Neural cell (in vitro differentiated cells): ENCODE data around the gene SNAP29. TPM values are rescaled to one million over a fixed set of nuclear protein-coding genes. Genes with fewer than 3 reads are reported as not detected.

ENCODE experiments used
- H2AFZ ChIP-seq: fragments of 200-600, 300-800 bp; sonication (generic), shearing (Covaris generic); 2 replicates; pipeline ENCODE4 v1.6.0; 2014; ENCODE audit warnings: low read depth, mild to moderate bottlenecking, antibody characterized with exemption, low read length, moderate library complexity
- H3F3A ChIP-seq: fragments of 200-600 bp; shearing (Covaris generic); 2 replicates; pipeline ENCODE4 v1.6.1; 2016; ENCODE audit warnings: mild to moderate bottlenecking, moderate library complexity, mixed read lengths, antibody characterized with exemption, low read length; ENCODE audit not compliant: insufficient read depth, poor library complexity, severe bottlenecking
- H3K27ac ChIP-seq: fragments of 200-600, 300-800 bp; sonication (generic), shearing (Covaris generic); 2 replicates; pipeline ENCODE4 v1.5.1; 2014; ENCODE audit warnings: mild to moderate bottlenecking, low read length, moderate library complexity
- H3K27me3 ChIP-seq: fragments of 300-800, 200-600 bp; sonication (generic), shearing (Covaris generic); 2 replicates; pipeline ENCODE4 v1.6.0; 2014; ENCODE audit warnings: mild to moderate bottlenecking, low read depth, low read length, moderate library complexity; ENCODE audit not compliant: insufficient read depth
- H3K36me3 ChIP-seq: fragments of 300-800, 200-600 bp; sonication (generic), shearing (Covaris generic); 2 replicates; pipeline ENCODE4 v1.5.1; 2014; ENCODE audit warnings: mild to moderate bottlenecking, antibody characterized with exemption, low read length, moderate library complexity; ENCODE audit not compliant: insufficient read depth
- H3K4me2 ChIP-seq: fragments of 300-800, 200-600 bp; sonication (generic), shearing (Covaris generic); 2 replicates; pipeline ENCODE4 v1.6.0; 2014; ENCODE audit warnings: mild to moderate bottlenecking, low read length
- H3K4me3 ChIP-seq: fragments of 300-800, 200-600 bp; sonication (generic), shearing (Covaris generic); 2 replicates; pipeline ENCODE4 v1.5.1; 2014; ENCODE audit warnings: mild to moderate bottlenecking, low read length, moderate library complexity
- H3K79me2 ChIP-seq: fragments of 200-600 bp; shearing (Covaris generic); replicated peaks from 2 replicates; pipeline ENCODE4 v1.6.0; 2014; ENCODE audit warnings: mild to moderate bottlenecking, low read length, moderate library complexity; ENCODE audit not compliant: insufficient read depth
- H3K9ac ChIP-seq: fragments of 300-800, 200-600 bp; sonication (generic), shearing (Covaris generic); 2 replicates; pipeline ENCODE4 v1.6.1; 2016; ENCODE audit warnings: mild to moderate bottlenecking, low read length, mixed read lengths
- H3K9me2 ChIP-seq: fragments of 200-600 bp; shearing (Covaris generic); 2 replicates; pipeline ENCODE4 v1.6.1; 2016; ENCODE audit warnings: mild to moderate bottlenecking, low read length, mixed read lengths; ENCODE audit not compliant: insufficient read depth
- H3K9me3 ChIP-seq: fragments of 200-600, 300-800 bp; sonication (generic), shearing (Covaris generic); 2 replicates; pipeline ENCODE4 v1.6.1; 2016; ENCODE audit warnings: mild to moderate bottlenecking, mixed run types, low read length, moderate library complexity, mixed read lengths
- H4K20me1 ChIP-seq: fragments of 200-600 bp; shearing (Covaris generic); 2 replicates; pipeline ENCODE4 v1.6.1; 2016; ENCODE audit warnings: mild to moderate bottlenecking, mixed run types; ENCODE audit not compliant: insufficient read depth
- EP300 ChIP-seq: fragments of 450-650 bp; conservative IDR thresholded peaks from 2 replicates; pipeline ENCODE4 v1.6.1; 2014; ENCODE audit warnings: antibody characterized with exemption, mild to moderate bottlenecking, moderate library complexity; ENCODE audit not compliant: poor library complexity, severe bottlenecking
- EZH2 ChIP-seq: fragments of 200-600, 300-800 bp; shearing (Covaris generic), sonication (generic); IDR thresholded peaks from 2 replicates; pipeline ENCODE4 v1.6.1; 2014; ENCODE audit warnings: antibody characterized with exemption, low read length, borderline replicate concordance, mild to moderate bottlenecking; ENCODE audit not compliant: insufficient read depth, poor library complexity, severe bottlenecking
- MXI1 ChIP-seq: fragments of 450-650 bp; conservative IDR thresholded peaks from 2 replicates; pipeline ENCODE4 v1.6.1; 2014; ENCODE audit warnings: antibody characterized with exemption, mild to moderate bottlenecking; ENCODE audit not compliant: poor library complexity, severe bottlenecking
- POLR2AphosphoS5 ChIP-seq: IDR thresholded peaks from 2 replicates; pipeline ENCODE4 v1.6.1; 2012
- RAD21 ChIP-seq: fragments of 450-650 bp; conservative IDR thresholded peaks from 2 replicates; pipeline ENCODE4 v1.6.1; 2014; ENCODE audit warnings: antibody characterized with exemption, mild to moderate bottlenecking, moderate library complexity
- REST ChIP-seq: IDR thresholded peaks from 2 replicates; pipeline ENCODE4 v1.6.1; 2012; ENCODE audit warnings: borderline replicate concordance
- SMC3 ChIP-seq: fragments of 450-650 bp; conservative IDR thresholded peaks from 2 replicates; pipeline ENCODE4 v1.6.1; 2014; ENCODE audit warnings: antibody characterized with exemption, mild to moderate bottlenecking, moderate library complexity; ENCODE audit not compliant: poor library complexity
- TAF1 ChIP-seq: IDR thresholded peaks from 2 replicates; pipeline ENCODE4 v1.6.1; 2012; ENCODE audit warnings: low read depth
- polyA plus RNA-seq: library from polyadenylated mRNA; depleted of rRNA; stranded (reverse); fragments of >200 nt; gene quantifications from 2 replicates; pipeline ENCODE4 v1.2.3, GENCODE V29; 2014
- TF ChIP-seq, protein P1 (sequence below): fragments of 450-650 bp; IDR thresholded peaks from 2 replicates; pipeline ENCODE4 v1.5.1; 2014; ENCODE audit warnings: antibody characterized with exemption, mild to moderate bottlenecking, moderate library complexity; ENCODE audit not compliant: poor library complexity, severe bottlenecking

SNAP29 gene
- polyA plus RNA-seq, 1 donor from 2014 or later, result 7.0 TPM

- H3K36me3 ChIP-seq, result no peaks in the 10 kb centered on the region
- TF ChIP-seq RAD21, result no peak
- TF ChIP-seq, protein P1, sequence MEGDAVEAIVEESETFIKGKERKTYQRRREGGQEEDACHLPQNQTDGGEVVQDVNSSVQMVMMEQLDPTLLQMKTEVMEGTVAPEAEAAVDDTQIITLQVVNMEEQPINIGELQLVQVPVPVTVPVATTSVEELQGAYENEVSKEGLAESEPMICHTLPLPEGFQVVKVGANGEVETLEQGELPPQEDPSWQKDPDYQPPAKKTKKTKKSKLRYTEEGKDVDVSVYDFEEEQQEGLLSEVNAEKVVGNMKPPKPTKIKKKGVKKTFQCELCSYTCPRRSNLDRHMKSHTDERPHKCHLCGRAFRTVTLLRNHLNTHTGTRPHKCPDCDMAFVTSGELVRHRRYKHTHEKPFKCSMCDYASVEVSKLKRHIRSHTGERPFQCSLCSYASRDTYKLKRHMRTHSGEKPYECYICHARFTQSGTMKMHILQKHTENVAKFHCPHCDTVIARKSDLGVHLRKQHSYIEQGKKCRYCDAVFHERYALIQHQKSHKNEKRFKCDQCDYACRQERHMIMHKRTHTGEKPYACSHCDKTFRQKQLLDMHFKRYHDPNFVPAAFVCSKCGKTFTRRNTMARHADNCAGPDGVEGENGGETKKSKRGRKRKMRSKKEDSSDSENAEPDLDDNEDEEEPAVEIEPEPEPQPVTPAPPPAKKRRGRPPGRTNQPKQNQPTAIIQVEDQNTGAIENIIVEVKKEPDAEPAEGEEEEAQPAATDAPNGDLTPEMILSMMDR, result no peak
- no peak for TF ChIP-seq REST
- TF ChIP-seq SMC3, result no peak
- TF ChIP-seq EZH2, result no peak
- TF ChIP-seq EP300, result no peak
- no peak for TF ChIP-seq MXI1
- no peak for TF ChIP-seq POLR2AphosphoS5
- no peaks in the 10 kb centered on the region for H4K20me1 ChIP-seq
- H3F3A ChIP-seq, result no peaks in the 10 kb centered on the region
- H3K4me2 ChIP-seq, result no peak overlapping the region
- no peaks in the 10 kb centered on the region for H3K27me3 ChIP-seq
- H2AFZ ChIP-seq, result no peak overlapping the region
- H3K79me2 ChIP-seq, result no peaks in the 10 kb centered on the region
- H3K9me2 ChIP-seq, result no peaks in the 10 kb centered on the region
- no peaks in the 10 kb centered on the region for H3K9me3 ChIP-seq
- H3K4me3 ChIP-seq, result no peak overlapping the region
- H3K27ac ChIP-seq, result no peak overlapping the region
- H3K9ac ChIP-seq, result no peak overlapping the region
These were observed 46.2 kb downstream of the SNAP29 start for GRCh38 chr22:20904980-20905355.

DNA sequence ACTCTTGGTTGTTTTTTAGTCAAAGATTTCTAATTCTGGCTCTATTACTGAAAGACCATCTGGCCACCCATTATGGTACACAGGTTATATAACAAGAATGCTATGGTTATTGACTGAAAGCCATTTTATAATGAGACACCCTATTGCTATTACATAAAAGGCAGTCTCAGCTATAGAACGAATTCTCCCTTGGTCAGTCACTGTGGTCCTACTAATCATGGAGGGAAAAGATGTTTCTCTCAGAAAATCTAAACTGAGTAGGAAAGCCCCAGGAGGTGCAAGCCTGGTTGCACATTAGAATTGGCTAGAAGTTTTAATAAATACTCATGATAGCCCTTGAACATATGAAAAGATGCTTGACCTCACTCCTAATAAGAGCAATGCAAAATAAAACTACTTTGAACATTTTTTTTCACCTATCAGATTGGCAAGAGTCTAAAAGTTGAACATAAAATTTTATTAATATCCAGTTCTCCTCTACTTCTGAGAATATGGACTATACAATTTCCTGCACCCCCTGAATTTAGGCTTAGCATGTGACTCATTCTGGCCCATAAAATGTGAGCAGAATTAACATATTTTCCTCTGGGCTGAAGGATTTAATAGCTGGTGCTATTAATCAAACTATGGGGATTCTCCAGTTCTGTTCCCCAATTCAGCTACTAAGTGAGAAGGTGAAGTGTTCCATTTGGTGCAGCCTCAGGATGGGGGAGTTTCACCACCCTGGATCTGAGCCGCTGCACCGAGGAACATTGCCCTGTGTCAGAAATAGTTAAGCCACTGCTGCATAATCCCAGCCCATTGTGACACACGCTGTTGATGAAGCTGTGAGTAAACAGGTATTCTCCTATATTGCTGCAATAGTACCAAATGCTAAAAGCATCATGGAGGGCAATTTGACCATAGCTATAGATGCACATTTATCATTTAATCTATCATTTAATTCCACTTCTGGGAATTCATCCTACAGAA, 46.9 kb downstream of the SNAP29 start:
- Histone ChIP-seq H3K9me3 (no peaks in the 10 kb centered on the region), H3K79me2 (no peaks in the 10 kb centered on the region), H3K27ac (no peak overlapping the region), H4K20me1 (no peaks in the 10 kb centered on the region), H3K9me2 (no peaks in the 10 kb centered on the region), H3K27me3 (no peaks in the 10 kb centered on the region), H3K4me2 (no peak overlapping the region), H2AFZ (no peak overlapping the region), H3F3A (no peaks in the 10 kb centered on the region), H3K36me3 (no peaks in the 10 kb centered on the region), H3K9ac (no peak overlapping the region), H3K4me3 (no peak overlapping the region)
- no peak for TF ChIP-seq MXI1
- TF ChIP-seq SMC3, result no peak
- no peak for TF ChIP-seq EP300
- TF ChIP-seq REST, result no peak
- TF ChIP-seq EZH2, result no peak
- TF ChIP-seq POLR2AphosphoS5, result no peak
- no peak for TF ChIP-seq TAF1
- no peak for TF ChIP-seq RAD21
- TF ChIP-seq, protein P1, result no peak
